ENCODE results near the gene PSPN.

DNA sequence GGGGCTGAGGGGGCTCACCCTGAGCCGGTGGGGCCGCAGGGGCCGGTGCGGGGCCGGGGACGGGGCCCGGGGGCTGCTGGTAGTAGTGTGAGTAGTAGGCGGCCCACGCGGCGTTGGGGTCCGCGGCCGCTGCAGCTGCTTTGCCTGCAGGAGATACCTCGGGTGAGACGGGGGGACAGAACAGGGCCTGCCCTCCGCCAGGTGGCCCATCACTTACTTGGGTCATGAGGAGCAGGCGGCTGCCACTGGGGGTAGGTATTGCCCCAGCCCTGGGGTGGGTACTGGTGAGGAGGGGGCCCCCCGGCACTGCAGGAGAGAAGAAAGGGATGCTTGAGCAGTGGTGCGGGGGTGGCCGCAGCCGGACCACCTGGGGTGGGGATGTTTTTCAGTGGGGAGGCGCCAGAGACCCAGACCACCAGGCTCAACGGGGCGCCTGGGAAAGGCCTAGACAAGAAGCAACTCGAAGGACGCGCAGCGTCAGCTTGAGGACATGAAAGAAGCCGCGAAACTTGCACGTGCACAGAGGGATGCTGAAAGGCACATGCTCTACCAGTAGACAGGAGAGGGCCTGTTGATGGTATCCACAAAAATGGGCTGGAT is 40.0 kb upstream of the PSPN start:
- TF ChIP-seq, protein P1, sequence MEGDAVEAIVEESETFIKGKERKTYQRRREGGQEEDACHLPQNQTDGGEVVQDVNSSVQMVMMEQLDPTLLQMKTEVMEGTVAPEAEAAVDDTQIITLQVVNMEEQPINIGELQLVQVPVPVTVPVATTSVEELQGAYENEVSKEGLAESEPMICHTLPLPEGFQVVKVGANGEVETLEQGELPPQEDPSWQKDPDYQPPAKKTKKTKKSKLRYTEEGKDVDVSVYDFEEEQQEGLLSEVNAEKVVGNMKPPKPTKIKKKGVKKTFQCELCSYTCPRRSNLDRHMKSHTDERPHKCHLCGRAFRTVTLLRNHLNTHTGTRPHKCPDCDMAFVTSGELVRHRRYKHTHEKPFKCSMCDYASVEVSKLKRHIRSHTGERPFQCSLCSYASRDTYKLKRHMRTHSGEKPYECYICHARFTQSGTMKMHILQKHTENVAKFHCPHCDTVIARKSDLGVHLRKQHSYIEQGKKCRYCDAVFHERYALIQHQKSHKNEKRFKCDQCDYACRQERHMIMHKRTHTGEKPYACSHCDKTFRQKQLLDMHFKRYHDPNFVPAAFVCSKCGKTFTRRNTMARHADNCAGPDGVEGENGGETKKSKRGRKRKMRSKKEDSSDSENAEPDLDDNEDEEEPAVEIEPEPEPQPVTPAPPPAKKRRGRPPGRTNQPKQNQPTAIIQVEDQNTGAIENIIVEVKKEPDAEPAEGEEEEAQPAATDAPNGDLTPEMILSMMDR (IDR thresholded peaks at IDR 0.05), result no peak
- no peak for TF ChIP-seq POLR2A (IDR thresholded peaks at IDR 0.05)
